ENCODE measurements around the gene SPOP.
"Not testable (repeated sequence)": the region's sequence is repeated elsewhere in the genome, so short reads cannot be mapped to it uniquely, and the experiment has no call there.

Gene SPOP

DNA sequence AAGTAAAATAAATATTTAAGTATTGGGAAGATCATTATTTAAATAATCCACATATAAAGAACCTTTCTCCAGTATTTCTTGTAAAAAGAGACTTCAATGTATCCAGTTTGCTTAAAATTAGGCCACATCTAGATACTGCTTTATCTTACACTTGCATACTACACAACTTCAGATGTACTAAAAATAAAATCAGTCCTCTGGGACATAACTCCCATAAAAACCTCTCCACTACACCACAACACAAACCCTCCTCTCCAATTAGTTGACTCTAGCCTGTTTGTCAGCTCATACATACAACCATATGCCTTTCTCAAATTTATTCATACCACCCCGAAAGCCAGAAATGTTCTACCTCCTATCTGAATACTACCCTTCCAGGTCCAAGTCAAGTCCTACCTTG is 21.6 kb downstream of the SPOP start:
- DNase-seq (ENCODE audit: insufficient read length, low spot score) (no peak), FAIRE-seq (peak; percentile 33)
- TF ChIP-seq POLR2A (IDR thresholded peaks at IDR 0.05; ENCODE audit: low read depth, low read length): no peak

- FAIRE-seq (no peak), DNase-seq (ENCODE audit: insufficient read length, low spot score) (no peak)
These were observed 30.7 kb downstream of the SPOP start for GRCh38 chr17:49647256-49647585.

GRCh38 chr17:49646391-49647255 is 31.3 kb downstream of the SPOP start:
- FAIRE-seq: peak; percentile 97
- no peak for DNase-seq (ENCODE audit: insufficient read length, low spot score)
- no peak for TF ChIP-seq POLR2A (IDR thresholded peaks at IDR 0.05; ENCODE audit: low read depth, low read length)

More at GRCh38 chr17:49647256-49647585, 30.7 kb downstream of the SPOP start:
- no peak for TF ChIP-seq POLR2A (IDR thresholded peaks at IDR 0.05; ENCODE audit: low read depth, low read length)

DNA sequence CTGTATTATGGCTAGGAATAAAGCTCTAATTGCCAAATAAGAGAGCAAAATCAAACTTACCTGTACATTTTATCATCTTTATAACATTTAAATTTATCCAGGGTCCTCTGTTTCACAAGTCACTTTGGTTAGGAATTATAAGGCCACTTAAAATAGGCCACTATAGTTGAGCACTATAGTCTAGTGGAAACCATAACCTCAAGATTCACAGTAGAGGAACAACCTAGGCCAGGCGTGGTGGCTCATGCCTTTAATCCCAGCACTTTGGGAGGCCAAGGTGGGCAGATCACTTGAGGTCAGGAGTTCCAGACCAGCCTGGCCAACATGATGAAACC is 31.9 kb downstream of the SPOP start:
- peak; percentile 58 for FAIRE-seq
- not testable (repeated sequence) for DNase-seq (ENCODE audit: insufficient read length, low spot score)

DNA sequence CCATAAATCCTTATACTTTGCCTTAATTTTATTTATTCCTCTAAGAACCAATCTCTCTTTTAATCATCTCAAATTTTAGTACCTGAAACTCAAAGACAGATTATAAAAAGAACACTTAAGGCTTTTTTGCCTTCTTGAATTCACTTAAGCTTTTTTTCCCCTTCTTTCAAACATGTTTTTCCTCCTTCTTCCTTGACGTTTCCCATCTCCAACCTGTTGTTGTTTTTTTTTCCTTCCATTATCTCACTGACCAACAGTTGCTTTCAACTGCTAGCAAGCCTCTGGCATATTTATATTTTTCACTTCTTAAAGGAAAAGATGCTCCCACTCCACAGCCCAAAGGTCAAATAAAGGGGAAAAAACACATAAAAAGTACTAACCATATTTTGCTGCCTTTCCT is 32.2 kb downstream of the SPOP start:
- no peak for DNase-seq (ENCODE audit: insufficient read length, low spot score)
- TF ChIP-seq POLR2A (IDR thresholded peaks at IDR 0.05; ENCODE audit: low read depth, low read length): no peak
- peak; percentile 76 for FAIRE-seq

DNA sequence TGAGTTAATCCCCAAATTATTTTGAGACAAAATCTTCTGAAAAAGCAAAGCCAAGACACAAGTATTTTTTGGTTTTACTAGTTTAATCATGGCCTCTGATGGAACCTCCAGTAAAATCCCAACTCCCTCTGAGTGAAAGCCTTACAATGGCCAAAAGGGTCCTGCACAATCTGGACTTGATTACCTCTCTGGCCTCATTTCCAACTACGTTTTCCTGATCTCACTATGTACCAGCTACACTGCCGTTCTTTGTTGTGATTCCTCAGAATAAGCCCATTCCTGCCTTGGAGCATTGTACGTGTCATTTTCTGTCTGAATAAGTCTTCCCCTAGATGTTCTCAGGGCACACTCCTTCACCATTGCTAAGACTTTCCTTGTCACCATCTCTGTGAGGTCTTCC is 37.3 kb downstream of the SPOP start:
- FAIRE-seq (no peak), DNase-seq (ENCODE audit: insufficient read length, low spot score) (no peak)
- no peak for TF ChIP-seq POLR2A (IDR thresholded peaks at IDR 0.05; ENCODE audit: low read depth, low read length)

- no peak for FAIRE-seq
- no peak for DNase-seq (ENCODE audit: insufficient read length, low spot score)
- TF ChIP-seq POLR2A (IDR thresholded peaks at IDR 0.05; ENCODE audit: low read depth, low read length): no peak
These were observed 39.1 kb downstream of the SPOP start for GRCh38 chr17:49638818-49639217.

DNA sequence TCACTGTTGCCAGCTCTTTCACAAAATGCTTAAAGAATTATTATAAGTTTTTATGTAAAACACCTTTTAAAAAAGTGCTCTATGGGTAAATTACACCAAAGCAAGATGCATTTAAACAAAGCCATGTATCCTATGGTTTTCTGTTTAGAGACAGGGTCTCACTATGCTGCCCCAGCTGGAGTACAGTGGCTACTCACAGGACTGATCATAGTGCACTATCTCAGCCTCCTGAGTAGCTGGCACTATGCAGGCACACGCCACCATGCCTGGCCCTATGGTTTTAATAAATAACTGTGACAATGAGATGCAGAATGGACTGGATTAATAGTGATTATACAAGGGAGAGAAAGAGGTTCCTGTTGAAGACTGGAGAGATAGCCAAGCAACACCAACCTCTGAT is 40.2 kb downstream of the SPOP start:
- no peak for TF ChIP-seq POLR2A (IDR thresholded peaks at IDR 0.05; ENCODE audit: low read depth, low read length)
- DNase-seq (ENCODE audit: insufficient read length, low spot score) (no peak), FAIRE-seq (no peak)

DNA sequence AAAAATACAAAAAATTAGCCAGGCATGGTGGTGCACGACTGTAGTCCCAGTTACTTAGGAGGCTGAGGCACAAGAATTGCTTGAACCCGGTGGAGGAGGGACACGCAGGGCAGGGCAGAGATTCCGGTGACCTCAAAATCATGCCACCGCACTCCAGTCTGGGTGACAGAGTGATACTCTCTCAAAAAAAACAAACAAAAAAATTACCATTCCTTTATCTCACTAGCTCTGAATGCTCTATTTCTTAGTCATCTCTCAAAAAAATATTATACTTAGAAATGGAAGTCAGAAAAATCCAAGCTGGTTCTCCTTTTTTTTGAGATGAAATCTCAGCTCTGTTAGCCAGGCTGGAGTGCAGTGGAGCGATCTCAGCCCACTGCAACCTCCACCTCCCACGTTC is 40.8 kb downstream of the SPOP start:
- TF ChIP-seq POLR2A (IDR thresholded peaks at IDR 0.05; ENCODE audit: low read depth, low read length): no peak
- FAIRE-seq (peak; percentile 68), DNase-seq (ENCODE audit: insufficient read length, low spot score) (peak; percentile 21)

- DNase-seq (ENCODE audit: insufficient read length, low spot score) (no peak), FAIRE-seq (no peak)
- no peak for TF ChIP-seq POLR2A (IDR thresholded peaks at IDR 0.05; ENCODE audit: low read depth, low read length)
These were observed 42.8 kb downstream of the SPOP start for GRCh38 chr17:49635121-49635520.

- DNase-seq (ENCODE audit: insufficient read length, low spot score): no peak
- FAIRE-seq: no peak
- TF ChIP-seq POLR2A (IDR thresholded peaks at IDR 0.05; ENCODE audit: low read depth, low read length): no peak
These were observed 43.4 kb downstream of the SPOP start for GRCh38 chr17:49634485-49634860.

DNA sequence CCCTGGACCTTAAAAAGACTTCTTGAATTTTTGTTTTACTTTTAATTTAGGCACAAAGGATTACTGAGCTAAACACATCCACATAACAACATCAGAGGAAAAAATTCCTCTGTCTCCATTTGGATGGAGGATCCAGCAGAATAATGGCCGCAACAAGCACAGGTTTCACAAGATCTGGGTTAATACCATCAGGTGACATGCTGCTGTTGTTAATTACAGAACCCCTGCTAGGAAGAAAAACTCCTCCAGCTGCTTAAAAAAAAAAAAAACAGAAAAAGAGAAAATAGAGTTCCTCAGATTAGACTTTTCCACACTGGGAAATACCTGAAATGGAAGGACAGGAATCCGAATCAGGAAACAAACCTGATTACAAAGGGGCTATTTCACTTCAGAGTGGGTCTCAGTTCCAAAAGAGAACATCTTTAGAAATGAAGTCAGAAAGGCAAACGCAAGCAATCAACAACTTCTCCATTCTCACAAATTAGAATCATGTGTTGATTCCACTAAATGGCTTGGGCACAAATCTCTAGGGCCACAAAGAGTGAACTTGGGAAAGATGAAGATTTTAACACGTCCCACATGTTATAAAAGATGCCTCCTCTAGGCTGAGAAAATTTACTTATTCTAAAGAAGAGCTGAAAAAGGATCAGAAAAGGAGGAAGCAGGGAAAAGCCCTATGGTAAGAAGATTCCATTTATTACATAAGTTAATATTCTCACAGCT is 44.0 kb downstream of the SPOP start:
- DNase-seq (ENCODE audit: insufficient read length, low spot score) (no peak), FAIRE-seq (no peak)
- TF ChIP-seq POLR2A (IDR thresholded peaks at IDR 0.05; ENCODE audit: low read depth, low read length): no peak

DNA sequence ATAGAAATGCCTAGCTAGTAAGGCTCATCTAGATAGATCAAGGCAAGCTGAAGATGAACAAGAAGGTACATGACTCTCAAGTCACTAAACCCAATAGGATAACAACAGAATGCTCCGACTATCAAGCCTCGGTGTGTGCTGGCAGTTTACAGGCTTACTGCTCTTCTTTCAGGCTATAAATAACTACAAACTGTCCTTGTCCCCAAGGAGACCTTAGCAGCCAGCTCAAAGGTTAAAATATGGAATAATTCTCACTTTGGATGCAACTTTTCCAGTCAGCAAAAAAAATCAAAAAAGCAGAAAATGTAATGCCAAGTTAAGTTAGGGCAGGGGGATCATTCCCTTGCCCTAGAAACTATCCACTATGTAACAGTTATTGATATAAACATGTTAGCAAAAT is 44.6 kb downstream of the SPOP start:
- TF ChIP-seq POLR2A (IDR thresholded peaks at IDR 0.05; ENCODE audit: low read depth, low read length): no peak
- no peak for FAIRE-seq
- DNase-seq (ENCODE audit: insufficient read length, low spot score): no peak

- no peak for TF ChIP-seq POLR2A (IDR thresholded peaks at IDR 0.05; ENCODE audit: low read depth, low read length)
- DNase-seq (ENCODE audit: insufficient read length, low spot score): no peak
- no peak for FAIRE-seq
These were observed 45.7 kb downstream of the SPOP start for GRCh38 chr17:49632201-49632600.

DNA sequence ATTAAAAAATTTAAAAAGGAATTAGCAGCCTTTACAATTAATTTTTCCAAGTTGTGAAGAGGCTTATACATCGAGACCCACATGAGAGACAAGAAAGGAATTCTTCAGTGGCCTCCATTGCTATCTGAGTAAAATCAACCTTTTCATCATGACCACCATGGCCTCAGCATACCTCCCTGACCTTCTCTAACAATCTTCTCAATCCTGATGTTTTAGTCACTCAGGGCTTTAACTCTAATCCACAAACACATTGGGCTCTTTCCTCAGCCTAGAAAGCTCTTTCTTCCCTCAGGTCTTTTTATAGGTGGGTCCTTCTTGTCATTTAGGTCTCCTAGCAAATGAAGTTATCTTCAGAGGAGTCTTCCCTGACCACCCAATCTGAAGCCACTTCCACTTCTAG is 46.4 kb downstream of the SPOP start:
- FAIRE-seq: no peak
- DNase-seq (ENCODE audit: insufficient read length, low spot score): no peak
- no peak for TF ChIP-seq POLR2A (IDR thresholded peaks at IDR 0.05; ENCODE audit: low read depth, low read length)

Data from H54 (cell line).